Endodermal cell (in vitro differentiated cells): ENCODE results near the gene EEFSEC. TPM values are rescaled to one million over a fixed set of nuclear protein-coding genes. Genes with fewer than 3 reads are reported as not detected.

Experiments used
- DNase-seq: peaks from one replicate; pipeline ENCODE4 v3.0.0-alpha.2; 2017
- H3K27ac ChIP-seq: 2 replicates; pipeline ENCODE4 v1.5.1; 2013; ENCODE audit warnings: mild to moderate bottlenecking, low read depth, low read length, moderate library complexity
- H3K27me3 ChIP-seq: 2 replicates; pipeline ENCODE4 v1.6.1; 2013; ENCODE audit warnings: mild to moderate bottlenecking, low read length, moderate library complexity; ENCODE audit not compliant: insufficient read depth, control insufficient read depth, poor library complexity, severe bottlenecking
- H3K36me3 ChIP-seq: 2 replicates; pipeline ENCODE4 v1.7.0; 2013; ENCODE audit warnings: mild to moderate bottlenecking, low read length, moderate library complexity; ENCODE audit not compliant: control insufficient read depth, insufficient read depth
- H3K4me1 ChIP-seq: one replicate; pipeline ENCODE4 v1.7.0; 2013; ENCODE audit warnings: low read length; ENCODE audit not compliant: control insufficient read depth, insufficient read depth
- H3K4me3 ChIP-seq: 2 replicates; pipeline ENCODE4 v1.5.1; 2013; ENCODE audit warnings: mild to moderate bottlenecking, low read length, moderate library complexity
- H3K9ac ChIP-seq: 2 replicates; pipeline ENCODE4 v1.6.1; 2013; ENCODE audit warnings: mild to moderate bottlenecking, low read length, moderate library complexity; ENCODE audit not compliant: poor library complexity, severe bottlenecking; ENCODE audit errors: extremely low read depth
- H3K9me3 ChIP-seq: 2 replicates; pipeline ENCODE4 v1.6.1; 2013; ENCODE audit warnings: mild to moderate bottlenecking, low read length, moderate library complexity; ENCODE audit not compliant: control insufficient read depth
- H3K27ac Mint-ChIP-seq: 2 replicates; pipeline ENCODE4 v1.8.0; 2020; ENCODE audit warnings: mixed read lengths
- H3K27me3 Mint-ChIP-seq: 2 replicates; pipeline ENCODE4 v1.8.0; 2021; ENCODE audit warnings: mild to moderate bottlenecking, mixed read lengths; ENCODE audit not compliant: insufficient read depth
- H3K36me3 Mint-ChIP-seq: 2 replicates; pipeline ENCODE4 v1.8.0; 2020; ENCODE audit warnings: low read depth, mixed read lengths
- H3K4me1 Mint-ChIP-seq: 2 replicates; pipeline ENCODE4 v1.8.0; 2020; ENCODE audit warnings: mixed read lengths
- H3K4me3 Mint-ChIP-seq: 2 replicates; pipeline ENCODE4 v1.8.0; 2020; ENCODE audit warnings: mild to moderate bottlenecking, moderate library complexity, mixed read lengths
- H3K9me3 Mint-ChIP-seq: 2 replicates; pipeline ENCODE4 v1.8.0; 2020; ENCODE audit warnings: mild to moderate bottlenecking, mixed read lengths
- WGBS, 2 experiments: methylation state at CpG; one replicate each; pipeline versions ENCODE4 v1.1.5 to v1.1.7; 2013; ENCODE audit warnings: missing lambda C conversion rate in 2 of 2, mixed read lengths in 1 of 2; ENCODE audit not compliant: insufficient coverage in 1 of 2, insufficient read length in 1 of 2; 5-methylcytosine and 5-hydroxymethylcytosine counted together
- total RNA-seq, 2 donors: library from RNA; stranded (reverse); fragmentation: NEBNext Ultra II Directional in 1 of 2; extraction: Animal tissue kit (Norgen Biotek cat#: 25700) in 1 of 2; gene quantifications; 2 replicates in 1 of 2; 3 replicates in 1 of 2; pipeline ENCODE4 v1.2.1, GENCODE V29; 2021
- TF ChIP-seq, protein P1 (sequence below): fragments of 200-600 bp; sonication (generic); conservative IDR thresholded peaks from 2 replicates; pipeline ENCODE4 v1.5.0; 2021; ENCODE audit warnings: antibody characterized with exemption, mild to moderate bottlenecking

The EEFSEC gene
- total RNA-seq, 2 donors from 2014 or later: 11.9 to 15.8 TPM

DNA sequence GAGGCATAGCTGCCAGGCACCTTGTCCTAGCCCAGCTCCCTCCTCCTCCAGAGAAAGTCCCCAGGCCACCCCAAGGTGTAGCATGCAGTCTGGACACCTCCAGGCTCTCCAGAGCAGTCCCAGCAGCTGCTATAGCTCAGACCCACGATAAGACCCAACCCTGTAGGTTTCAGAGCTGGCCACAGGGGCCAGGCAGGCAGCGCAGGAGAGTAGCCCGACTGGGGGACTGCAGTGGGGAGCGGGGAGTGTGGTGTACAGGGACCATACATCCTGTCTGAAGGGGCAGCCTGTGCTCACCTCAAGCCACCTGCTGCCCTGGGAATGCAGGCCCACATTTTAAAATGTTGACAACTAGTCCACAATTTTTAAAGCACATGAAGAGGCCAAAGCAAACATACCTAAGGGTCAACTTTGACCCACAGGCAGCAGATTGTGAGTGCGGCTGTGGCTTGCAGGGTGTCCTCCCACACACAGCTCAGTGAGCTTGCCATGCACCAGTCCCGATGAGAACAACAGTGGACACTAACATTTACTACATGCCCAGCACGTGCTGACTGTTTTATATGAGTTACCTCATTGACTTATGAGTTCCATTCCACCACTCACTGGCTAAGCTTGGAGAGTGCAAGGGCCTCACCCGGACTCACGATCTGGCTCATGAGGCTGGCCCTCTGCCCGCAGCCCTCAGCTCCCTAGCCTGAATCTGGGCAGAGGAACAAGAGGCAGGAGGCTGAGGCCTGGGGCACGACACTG is 232.0 kb downstream of the EEFSEC start:
- H3K4me1 ChIP-seq: no peaks in the 10 kb centered on the region
- H3K27me3 Mint-ChIP-seq: no peaks in the 10 kb centered on the region
- no peaks in the 10 kb centered on the region for H3K9me3 Mint-ChIP-seq
- H3K9me3 ChIP-seq: no peaks in the 10 kb centered on the region
- no peak overlapping the region for H3K27ac ChIP-seq
- no peaks in the 10 kb centered on the region for H3K36me3 ChIP-seq
- no peaks in the 10 kb centered on the region for H3K36me3 Mint-ChIP-seq
- H3K4me3 Mint-ChIP-seq: no peak overlapping the region
- H3K4me1 Mint-ChIP-seq: no peaks in the 10 kb centered on the region
- no peak overlapping the region for H3K9ac ChIP-seq
- no peak overlapping the region for H3K4me3 ChIP-seq
- no peak overlapping the region for H3K27ac Mint-ChIP-seq
- no peak for DNase-seq
- WGBS, 2 experiments: 87 to 89% methylated on average over 8 to 11 of the region's 11 CpGs
- no peaks in the 10 kb centered on the region for H3K27me3 ChIP-seq
- TF ChIP-seq, protein P1, sequence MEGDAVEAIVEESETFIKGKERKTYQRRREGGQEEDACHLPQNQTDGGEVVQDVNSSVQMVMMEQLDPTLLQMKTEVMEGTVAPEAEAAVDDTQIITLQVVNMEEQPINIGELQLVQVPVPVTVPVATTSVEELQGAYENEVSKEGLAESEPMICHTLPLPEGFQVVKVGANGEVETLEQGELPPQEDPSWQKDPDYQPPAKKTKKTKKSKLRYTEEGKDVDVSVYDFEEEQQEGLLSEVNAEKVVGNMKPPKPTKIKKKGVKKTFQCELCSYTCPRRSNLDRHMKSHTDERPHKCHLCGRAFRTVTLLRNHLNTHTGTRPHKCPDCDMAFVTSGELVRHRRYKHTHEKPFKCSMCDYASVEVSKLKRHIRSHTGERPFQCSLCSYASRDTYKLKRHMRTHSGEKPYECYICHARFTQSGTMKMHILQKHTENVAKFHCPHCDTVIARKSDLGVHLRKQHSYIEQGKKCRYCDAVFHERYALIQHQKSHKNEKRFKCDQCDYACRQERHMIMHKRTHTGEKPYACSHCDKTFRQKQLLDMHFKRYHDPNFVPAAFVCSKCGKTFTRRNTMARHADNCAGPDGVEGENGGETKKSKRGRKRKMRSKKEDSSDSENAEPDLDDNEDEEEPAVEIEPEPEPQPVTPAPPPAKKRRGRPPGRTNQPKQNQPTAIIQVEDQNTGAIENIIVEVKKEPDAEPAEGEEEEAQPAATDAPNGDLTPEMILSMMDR: no peak

DNA sequence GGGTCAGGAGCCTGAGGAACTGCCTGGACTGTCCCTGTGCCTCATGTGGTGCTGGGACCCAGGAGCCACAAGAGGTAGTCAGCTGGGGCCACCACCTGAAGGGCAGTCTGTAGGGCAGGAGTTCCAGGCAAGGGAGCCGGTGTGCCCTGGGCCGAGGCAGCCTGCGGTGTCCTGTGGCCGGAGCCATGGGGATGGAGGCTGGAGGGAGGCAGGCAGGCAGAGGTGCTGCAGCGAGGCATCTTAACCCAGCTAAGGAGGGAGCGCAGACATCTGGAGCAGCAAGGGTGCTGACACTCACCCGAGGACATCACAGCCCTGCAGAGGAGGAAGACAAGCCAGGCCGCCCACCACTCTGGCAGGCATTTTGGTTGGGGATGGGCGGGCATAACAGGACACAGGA is 235.7 kb downstream of the EEFSEC start:
- no peak overlapping the region for H3K4me3 ChIP-seq
- H3K36me3 ChIP-seq: no peaks in the 10 kb centered on the region
- Mint-ChIP-seq H3K27ac (no peak overlapping the region), H3K27me3 (no peaks in the 10 kb centered on the region), H3K9me3 (no peaks in the 10 kb centered on the region), H3K4me1 (peaks cover 4% of the 10 kb centered on the region), H3K36me3 (no peaks in the 10 kb centered on the region), H3K4me3 (no peak overlapping the region)
- no peaks in the 10 kb centered on the region for H3K9me3 ChIP-seq
- TF ChIP-seq, protein P1: no peak
- H3K27me3 ChIP-seq: no peaks in the 10 kb centered on the region
- DNase-seq: no peak
- no peaks in the 10 kb centered on the region for H3K4me1 ChIP-seq
- 92 to 97% methylated on average over 8 to 9 of the region's 9 CpGs for WGBS, 2 experiments
- H3K27ac ChIP-seq: no peak overlapping the region
- H3K9ac ChIP-seq: no peak overlapping the region

DNA sequence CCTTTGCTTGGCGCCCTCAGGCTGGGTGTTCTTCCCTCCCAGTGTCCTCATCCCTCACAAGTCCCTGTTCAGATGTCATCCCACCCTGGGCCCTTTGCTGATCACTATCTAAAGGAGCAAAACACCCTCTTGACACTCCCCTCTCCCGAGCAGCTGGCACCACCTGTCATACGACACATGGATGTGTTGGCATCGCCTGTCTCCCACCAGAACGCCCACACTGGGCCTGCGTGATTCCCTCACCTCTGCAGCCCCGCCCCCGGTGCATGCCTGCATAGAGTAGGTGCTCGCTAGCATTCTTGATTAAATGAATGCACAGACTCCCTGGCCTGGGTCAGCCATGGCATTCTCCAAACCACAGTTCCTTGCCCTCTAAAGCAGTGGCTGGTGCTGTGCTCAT is 237.6 kb downstream of the EEFSEC start:
- 90 to 92% methylated on average over 7 to 9 of the region's 9 CpGs for WGBS, 2 experiments
- no peaks in the 10 kb centered on the region for H3K36me3 Mint-ChIP-seq
- H3K9me3 ChIP-seq: no peaks in the 10 kb centered on the region

More for the DNA sequence above, 237.6 kb downstream of the EEFSEC start:
- Histone ChIP-seq H3K27me3 (no peaks in the 10 kb centered on the region), H3K36me3 (no peaks in the 10 kb centered on the region), H3K27ac (no peak overlapping the region), H3K9ac (no peak overlapping the region), H3K4me3 (no peak overlapping the region), H3K4me1 (no peaks in the 10 kb centered on the region)
- Mint-ChIP-seq H3K9me3 (no peaks in the 10 kb centered on the region), H3K27ac (no peak overlapping the region), H3K27me3 (no peaks in the 10 kb centered on the region), H3K4me1 (peaks cover 4% of the 10 kb centered on the region), H3K4me3 (no peak overlapping the region)
- no peak for DNase-seq
- TF ChIP-seq, protein P1: no peak
